Ovary (tissue), 9 donors: ENCODE results near the gene LMX1B. TPM values are rescaled to one million over a fixed set of nuclear protein-coding genes. Genes with fewer than 3 reads are reported as not detected.

ENCODE experiments used
- DNase-seq, 5 donors: peaks; one replicate each; pipeline ENCODE4 v3.0.0-alpha.2; 2019 to 2020
- H3K27ac ChIP-seq, 2 donors: fragments of 200-600 bp; one replicate each; pipeline versions ENCODE4 v1.5.1 to v1.8.0; 2019 to 2022
- H3K27me3 ChIP-seq: fragments of 200-600 bp; one replicate; pipeline ENCODE4 v1.8.0; 2022
- H3K36me3 ChIP-seq: fragments of 200-600 bp; sonication (generic); one replicate; pipeline ENCODE4 v1.5.1; 2019
- H3K4me1 ChIP-seq: one replicate; pipeline ENCODE4 v1.8.1; 2013; ENCODE audit warnings: mild to moderate bottlenecking, moderate library complexity; ENCODE audit not compliant: insufficient read depth
- H3K4me3 ChIP-seq: fragments of 200-600 bp; sonication (generic); one replicate; pipeline ENCODE4 v1.5.1; 2017
- H3K9me3 ChIP-seq, 2 donors: fragments of 200-600 bp in 1 of 2; sonication (generic) in 1 of 2; one replicate each; pipeline versions ENCODE4 v1.5.1 to v1.8.1; 2013 to 2019; ENCODE audit warnings: mild to moderate bottlenecking in 1 of 2, moderate library complexity in 1 of 2
- EP300 ChIP-seq: sonication (generic); formaldehyde crosslinking; IDR thresholded peaks from one replicate; pipeline ENCODE4 v1.6.1; 2017; ENCODE audit warnings: antibody characterized with exemption
- POLR2A ChIP-seq: fragments of 450-650 bp; IDR thresholded peaks from one replicate; pipeline ENCODE4 v1.6.1; 2017; ENCODE audit warnings: antibody characterized with exemption, mild to moderate bottlenecking, moderate library complexity
- WGBS, 3 donors: extraction: QIAGEN DNeasy Blood & Tissue Kit in 1 of 3; methylation state at CpG; one replicate each; pipeline versions ENCODE4 v1.1.5 to v1.1.7; 2013 to 2017; 5-methylcytosine and 5-hydroxymethylcytosine counted together
- intact Hi-C, 4 donors: fragments of 100-400 bp; cut with DNase I; formaldehyde crosslinking; loops; one replicate each; pipeline versions ENCODE4 v1.11.0 to v1.15.1; 2022 to 2023
- polyA plus RNA-seq, 2 donors: library from polyadenylated mRNA; stranded (reverse); fragments of 200-250 nt in 1 of 2; fragments of 350-450 nt in 1 of 2; fragmentation: Illumina TruSeq in 1 of 2; extraction: RNeasy Lipid Tissue Mini Kit (QIAGEN cat#74804) in 1 of 2; gene quantifications; one replicate each; pipeline ENCODE4 v1.2.3, GENCODE V29; 2013 to 2014
- total RNA-seq, 7 donors: library from RNA; depleted of rRNA in 2 of 7; stranded (reverse); fragments of >200 nt in 2 of 7; fragmentation: NEBNext Ultra II Directional in 3 of 7; extraction: Animal tissue kit (Norgen Biotek cat#: 25700) in 3 of 7; gene quantifications; one replicate each; pipeline versions ENCODE4 v1.1.0 to v1.2.4, GENCODE V29; 2016 to 2023
- TF ChIP-seq, protein P1 (sequence below), 3 donors: fragments of 450-650 bp in 2 of 3; fragments of 200-600 bp in 1 of 3; IDR thresholded peaks; one replicate each; pipeline versions ENCODE4 v1.5.1 to v1.8.0; 2016 to 2022; ENCODE audit warnings: antibody characterized with exemption in 3 of 3, mild to moderate bottlenecking in 1 of 3
- donor health status: DM: no; HTN: no; CAD: no; lungs with moderate emphysema.
- donor health status: DM: no; HTN: no; CAD: no.
- donor health status: Bipolar disorder and iron deficiency.
- donor health status: DM: yes; HTN: yes; CAD: no.
- donor health status: DM: no; HTN: no; CAD: no.
- donor health status: DM: yes; HTN: yes; CAD: no.

Gene LMX1B
- total and polyA plus RNA-seq, 9 donors: 0.08 to 0.20 TPM; not detected in 7

DNA sequence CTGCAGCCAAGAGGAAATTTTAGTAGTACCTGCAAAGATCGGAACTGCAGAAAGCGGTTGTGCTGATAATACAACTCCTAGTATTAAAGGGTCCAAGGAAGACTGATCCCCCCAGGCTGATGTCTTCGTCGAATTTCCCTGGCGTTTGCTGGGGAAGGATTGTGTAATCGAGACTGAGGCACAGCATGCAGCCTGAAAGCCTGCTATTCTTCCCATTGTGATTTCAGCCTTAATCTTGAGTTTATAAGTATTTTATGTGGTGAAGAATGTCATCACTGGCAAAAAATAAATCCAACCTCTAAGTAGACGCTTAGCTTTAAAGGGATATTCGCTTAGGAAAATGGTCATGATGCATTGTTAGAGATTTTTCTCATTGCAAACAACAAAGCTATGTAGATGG, 21.3 kb upstream of the LMX1B start:
- no peaks in the 10 kb centered on the region for H3K27me3 ChIP-seq
- H3K27ac ChIP-seq: no peak overlapping the region
- intact Hi-C loops: no loop called here
- no peaks in the 10 kb centered on the region for H3K4me1 ChIP-seq
- DNase-seq: no peak
- TF ChIP-seq POLR2A: no peak
- no peak for TF ChIP-seq EP300
- TF ChIP-seq, protein P1, sequence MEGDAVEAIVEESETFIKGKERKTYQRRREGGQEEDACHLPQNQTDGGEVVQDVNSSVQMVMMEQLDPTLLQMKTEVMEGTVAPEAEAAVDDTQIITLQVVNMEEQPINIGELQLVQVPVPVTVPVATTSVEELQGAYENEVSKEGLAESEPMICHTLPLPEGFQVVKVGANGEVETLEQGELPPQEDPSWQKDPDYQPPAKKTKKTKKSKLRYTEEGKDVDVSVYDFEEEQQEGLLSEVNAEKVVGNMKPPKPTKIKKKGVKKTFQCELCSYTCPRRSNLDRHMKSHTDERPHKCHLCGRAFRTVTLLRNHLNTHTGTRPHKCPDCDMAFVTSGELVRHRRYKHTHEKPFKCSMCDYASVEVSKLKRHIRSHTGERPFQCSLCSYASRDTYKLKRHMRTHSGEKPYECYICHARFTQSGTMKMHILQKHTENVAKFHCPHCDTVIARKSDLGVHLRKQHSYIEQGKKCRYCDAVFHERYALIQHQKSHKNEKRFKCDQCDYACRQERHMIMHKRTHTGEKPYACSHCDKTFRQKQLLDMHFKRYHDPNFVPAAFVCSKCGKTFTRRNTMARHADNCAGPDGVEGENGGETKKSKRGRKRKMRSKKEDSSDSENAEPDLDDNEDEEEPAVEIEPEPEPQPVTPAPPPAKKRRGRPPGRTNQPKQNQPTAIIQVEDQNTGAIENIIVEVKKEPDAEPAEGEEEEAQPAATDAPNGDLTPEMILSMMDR (IDR thresholded peaks at IDR 0.05): no peak
- H3K36me3 ChIP-seq: no peaks in the 10 kb centered on the region
- WGBS, 3 donors: 56 to 64% (median 63%) methylated on average over 8 of the region's 8 CpGs
- no peaks in the 10 kb centered on the region for H3K9me3 ChIP-seq
- H3K4me3 ChIP-seq: no peak overlapping the region

GRCh38 chr9:126595982-126596381, 17.7 kb upstream of the LMX1B start:
- Histone ChIP-seq H3K27ac (no peak overlapping the region), H3K4me3 (no peak overlapping the region), H3K4me1 (no peaks in the 10 kb centered on the region), H3K36me3 (no peaks in the 10 kb centered on the region), H3K27me3 (no peaks in the 10 kb centered on the region), H3K9me3 (peaks cover 0 to 3% of the 10 kb centered on the region in 2 donors)
- DNase-seq: no peak
- WGBS, 3 donors: 95 to 98% (median 97%) methylated on average over 2 of the region's 2 CpGs
- intact Hi-C loops: no loop called here
- TF ChIP-seq POLR2A: no peak
- TF ChIP-seq, protein P1 (IDR thresholded peaks at IDR 0.05): no peak

DNA sequence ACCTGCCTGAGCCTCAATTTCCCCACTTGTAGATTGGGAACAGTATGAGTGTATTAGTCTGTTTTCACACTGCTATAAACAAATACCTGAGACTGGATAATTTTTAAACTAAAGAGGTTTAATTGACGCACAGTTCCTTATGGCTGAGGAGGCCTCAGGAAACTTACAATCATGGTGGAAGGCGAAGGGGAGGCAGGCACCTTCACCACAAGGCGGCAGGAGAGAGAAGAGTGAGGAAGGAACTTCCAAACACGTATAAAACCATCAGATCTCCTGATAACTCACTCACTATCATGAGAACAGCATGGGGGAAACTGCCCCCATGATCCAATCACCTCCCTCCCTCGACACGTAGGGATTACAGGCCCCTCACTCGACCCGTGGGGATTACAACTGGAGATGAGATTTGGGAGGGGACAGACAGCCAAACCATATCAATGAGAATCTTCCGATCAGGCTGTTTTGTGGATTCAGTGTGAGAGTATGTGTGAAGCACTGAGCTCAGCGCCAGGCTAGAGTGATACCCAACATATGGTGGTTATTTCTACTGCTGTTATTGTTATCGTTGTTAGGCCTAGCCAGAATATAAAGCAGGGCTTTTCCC, 14.6 kb upstream of the LMX1B start:
- H3K4me1 ChIP-seq: no peaks in the 10 kb centered on the region
- H3K27me3 ChIP-seq: no peaks in the 10 kb centered on the region
- H3K9me3 ChIP-seq: peaks cover 0 to 3% of the 10 kb centered on the region in 2 donors
- H3K27ac ChIP-seq: no peak overlapping the region
- intact Hi-C loops: no loop called here
- WGBS, 3 donors: 51 to 62% (median 58%) methylated on average over 11 of the region's 11 CpGs
- H3K4me3 ChIP-seq: no peak overlapping the region
- DNase-seq: no peak
- no peaks in the 10 kb centered on the region for H3K36me3 ChIP-seq
- TF ChIP-seq EP300 (no peak), POLR2A (no peak)
- TF ChIP-seq, protein P1 (IDR thresholded peaks at IDR 0.05): no peak

- Histone ChIP-seq H3K4me1 (no peaks in the 10 kb centered on the region), H3K4me3 (no peak overlapping the region), H3K36me3 (no peaks in the 10 kb centered on the region), H3K27ac (no peak overlapping the region), H3K9me3 (peaks cover 0 to 3% of the 10 kb centered on the region in 2 donors), H3K27me3 (no peaks in the 10 kb centered on the region)
- 69 to 77% (median 72%) methylated on average over 17 of the region's 17 CpGs for WGBS, 3 donors
- intact Hi-C loops: no loop called here
- TF ChIP-seq, protein P1 (IDR thresholded peaks at IDR 0.05): no peak
- no peak for TF ChIP-seq POLR2A
- no peak for TF ChIP-seq EP300
- no peak for DNase-seq
Measured at GRCh38 chr9:126604059-126605055, 9.4 kb upstream of the LMX1B start.
